Stimulated activated naive B cell treated with anti-CD40 and anti-IgM and Interleukin-4, amounts not matched to agents 10 μg/mL and 1 μg/mL and 100 μg/mL, for 72 hours (primary cell): ENCODE results near the gene PRKCE.

Experiments
- ATAC-seq, 2 donors: fragments of 150-1000 bp; cut with Tn5 transposase; replicated peaks; 2 replicates each; pipeline ENCODE4 v1.10.0; 2021; ENCODE audit warnings: moderate library complexity in 1 of 2
- DNase-seq: peaks from one replicate; pipeline ENCODE4 v3.0.0; 2021
- H3K27ac Mint-ChIP-seq: one replicate; pipeline ENCODE4 v1.8.0; 2022; ENCODE audit warnings: mild to moderate bottlenecking, mixed read lengths
- H3K27me3 Mint-ChIP-seq, 2 donors: one replicate each; pipeline ENCODE4 v1.8.0; 2022; ENCODE audit warnings: mixed read lengths in 2 of 2
- H3K36me3 Mint-ChIP-seq, 2 donors: one replicate each; pipeline ENCODE4 v1.8.0; 2022; ENCODE audit warnings: mixed read lengths in 2 of 2, mild to moderate bottlenecking in 1 of 2
- H3K4me1 Mint-ChIP-seq, 2 donors: one replicate each; pipeline ENCODE4 v1.8.0; 2022; ENCODE audit warnings: mixed read lengths in 2 of 2, mild to moderate bottlenecking in 1 of 2
- H3K4me3 Mint-ChIP-seq, 2 donors: one replicate each; pipeline ENCODE4 v1.8.0; 2022; ENCODE audit warnings: mild to moderate bottlenecking in 2 of 2, mixed read lengths in 2 of 2, moderate library complexity in 1 of 2
- H3K9me3 Mint-ChIP-seq, 2 donors: one replicate each; pipeline ENCODE4 v1.8.0; 2022; ENCODE audit warnings: mixed read lengths in 2 of 2, mild to moderate bottlenecking in 1 of 2

Gene PRKCE

GRCh38 chr2:46163804-46164528 lies 512.5 kb downstream of the PRKCE start:
- Mint-ChIP-seq H3K27ac (no peak overlapping the region), H3K4me3 (no peak overlapping the region), H3K27me3 (no peaks in the 10 kb centered on the region), H3K36me3 (peaks cover 40 to 56% of the 10 kb centered on the region in 2 donors), H3K9me3 (no peaks in the 10 kb centered on the region), H3K4me1 (no peaks in the 10 kb centered on the region)
- ATAC-seq (no peak), DNase-seq (no peak)

GRCh38 chr2:46164529-46165301 lies 513.2 kb downstream of the PRKCE start:
- H3K9me3 Mint-ChIP-seq, result no peaks in the 10 kb centered on the region
- H3K36me3 Mint-ChIP-seq, result peaks cover 36 to 51% of the 10 kb centered on the region in 2 donors
- no peak overlapping the region for H3K27ac Mint-ChIP-seq
- H3K4me1 Mint-ChIP-seq, result no peaks in the 10 kb centered on the region
- H3K27me3 Mint-ChIP-seq, result no peaks in the 10 kb centered on the region
- ATAC-seq (no peak), DNase-seq (no peak)
- no peak overlapping the region for H3K4me3 Mint-ChIP-seq

- Mint-ChIP-seq H3K4me1 (no peaks in the 10 kb centered on the region), H3K4me3 (no peak overlapping the region), H3K27me3 (no peaks in the 10 kb centered on the region), H3K36me3 (peaks cover 35 to 46% of the 10 kb centered on the region in 2 donors), H3K27ac (no peak overlapping the region), H3K9me3 (no peaks in the 10 kb centered on the region)
- ATAC-seq (no peak), DNase-seq (no peak)
Observed at GRCh38 chr2:46165916-46166315, 514.4 kb downstream of the PRKCE start.

GRCh38 chr2:46167406-46167805 lies 515.9 kb downstream of the PRKCE start:
- no peaks in the 10 kb centered on the region for H3K27me3 Mint-ChIP-seq
- H3K4me3 Mint-ChIP-seq, result no peak overlapping the region
- no peaks in the 10 kb centered on the region for H3K9me3 Mint-ChIP-seq
- no peaks in the 10 kb centered on the region for H3K4me1 Mint-ChIP-seq
- DNase-seq (no peak), ATAC-seq (no peak)
- peaks cover 28 to 33% of the 10 kb centered on the region in 2 donors for H3K36me3 Mint-ChIP-seq
- peak overlapping the region; percentile 38 for H3K27ac Mint-ChIP-seq

- H3K9me3 Mint-ChIP-seq, result no peaks in the 10 kb centered on the region
- H3K4me1 Mint-ChIP-seq, result no peaks in the 10 kb centered on the region
- no peak overlapping the region for H3K27ac Mint-ChIP-seq
Observed at GRCh38 chr2:46167924-46168323, 516.4 kb downstream of the PRKCE start.

GRCh38 chr2:46169467-46169866 lies 518.0 kb downstream of the PRKCE start:
- Mint-ChIP-seq H3K27me3 (no peaks in the 10 kb centered on the region), H3K9me3 (no peaks in the 10 kb centered on the region), H3K4me3 (no peak overlapping the region), H3K27ac (no peak overlapping the region), H3K36me3 (peaks cover 21 to 26% of the 10 kb centered on the region in 2 donors), H3K4me1 (no peaks in the 10 kb centered on the region)
- ATAC-seq (no peak), DNase-seq (no peak)

More at GRCh38 chr2:46167924-46168323, 516.4 kb downstream of the PRKCE start:
- peaks cover 26 to 30% of the 10 kb centered on the region in 2 donors for H3K36me3 Mint-ChIP-seq
- H3K27me3 Mint-ChIP-seq, result no peaks in the 10 kb centered on the region
- H3K4me3 Mint-ChIP-seq, result no peak overlapping the region
- DNase-seq (no peak), ATAC-seq (no peak)

- no peaks in the 10 kb centered on the region for H3K4me1 Mint-ChIP-seq
- H3K9me3 Mint-ChIP-seq, result no peaks in the 10 kb centered on the region
- no peak overlapping the region for H3K27ac Mint-ChIP-seq
- ATAC-seq, result no peak
- no peak overlapping the region for H3K4me3 Mint-ChIP-seq
- H3K27me3 Mint-ChIP-seq, result no peaks in the 10 kb centered on the region
- DNase-seq, result no peak
- H3K36me3 Mint-ChIP-seq, result peaks cover 22 to 27% of the 10 kb centered on the region in 2 donors
Observed at GRCh38 chr2:46170026-46170425, 518.6 kb downstream of the PRKCE start.

- Mint-ChIP-seq H3K4me1 (no peaks in the 10 kb centered on the region), H3K27ac (no peak overlapping the region)
Observed at GRCh38 chr2:46170611-46171350, 519.3 kb downstream of the PRKCE start.

GRCh38 chr2:46171411-46171953 lies 520.0 kb downstream of the PRKCE start:
- no peak overlapping the region for H3K4me3 Mint-ChIP-seq
- H3K9me3 Mint-ChIP-seq, result no peaks in the 10 kb centered on the region
- no peaks in the 10 kb centered on the region for H3K4me1 Mint-ChIP-seq
- peaks cover 11 to 13% of the 10 kb centered on the region in 2 donors for H3K36me3 Mint-ChIP-seq
- no peak overlapping the region for H3K27ac Mint-ChIP-seq
- DNase-seq (no peak), ATAC-seq (no peak)
- H3K27me3 Mint-ChIP-seq, result no peaks in the 10 kb centered on the region

More at GRCh38 chr2:46170611-46171350, 519.3 kb downstream of the PRKCE start:
- Mint-ChIP-seq H3K36me3 (peaks cover 17 to 19% of the 10 kb centered on the region in 2 donors), H3K4me3 (no peak overlapping the region), H3K9me3 (no peaks in the 10 kb centered on the region), H3K27me3 (no peaks in the 10 kb centered on the region)
- ATAC-seq (no peak), DNase-seq (no peak)

- H3K36me3 Mint-ChIP-seq, result peaks cover 11 to 13% of the 10 kb centered on the region in 2 donors
- no peak overlapping the region for H3K27ac Mint-ChIP-seq
- H3K4me3 Mint-ChIP-seq, result no peak overlapping the region
- no peaks in the 10 kb centered on the region for H3K9me3 Mint-ChIP-seq
- DNase-seq (no peak), ATAC-seq (no peak)
- H3K4me1 Mint-ChIP-seq, result no peaks in the 10 kb centered on the region
- H3K27me3 Mint-ChIP-seq, result no peaks in the 10 kb centered on the region
Observed at GRCh38 chr2:46171996-46172546, 520.6 kb downstream of the PRKCE start.

GRCh38 chr2:46173030-46173429 lies 521.6 kb downstream of the PRKCE start:
- Mint-ChIP-seq H3K4me3 (no peak overlapping the region), H3K27ac (no peak overlapping the region), H3K36me3 (peaks cover 11% of the 10 kb centered on the region in 2 donors), H3K27me3 (no peaks in the 10 kb centered on the region), H3K9me3 (no peaks in the 10 kb centered on the region), H3K4me1 (no peaks in the 10 kb centered on the region)
- DNase-seq, result no peak
- no peak for ATAC-seq

- Mint-ChIP-seq H3K36me3 (peaks cover 7 to 9% of the 10 kb centered on the region in 2 donors), H3K27ac (no peak overlapping the region), H3K9me3 (no peaks in the 10 kb centered on the region), H3K4me1 (peaks cover 0 to 3% of the 10 kb centered on the region in 2 donors), H3K27me3 (no peaks in the 10 kb centered on the region), H3K4me3 (no peak overlapping the region)
- ATAC-seq (no peak), DNase-seq (no peak)
Observed at GRCh38 chr2:46173636-46174250, 522.3 kb downstream of the PRKCE start.

- Mint-ChIP-seq H3K4me3 (no peak overlapping the region), H3K36me3 (peaks cover 7 to 8% of the 10 kb centered on the region in 2 donors), H3K9me3 (no peaks in the 10 kb centered on the region), H3K4me1 (peaks cover 5 to 11% of the 10 kb centered on the region in 2 donors), H3K27ac (no peak overlapping the region), H3K27me3 (no peaks in the 10 kb centered on the region)
- ATAC-seq, result no peak
- DNase-seq, result no peak
Observed at GRCh38 chr2:46174345-46175170, 523.1 kb downstream of the PRKCE start.
